Ecto neural progenitor cell (in vitro differentiated cells): ENCODE measurements around the gene ANXA8L1.
A peak's percentile ranks its signal among the peaks of the same experiment; 100 is the strongest.
"Not testable (repeated sequence)": the region's sequence is repeated elsewhere in the genome, so short reads cannot be mapped to it uniquely, and the experiment has no call there.

Experiments
- DNase-seq: peaks from one replicate; pipeline ENCODE4 v3.0.0-alpha.2; 2018; ENCODE audit warnings: low spot score

The ANXA8L1 gene

DNA sequence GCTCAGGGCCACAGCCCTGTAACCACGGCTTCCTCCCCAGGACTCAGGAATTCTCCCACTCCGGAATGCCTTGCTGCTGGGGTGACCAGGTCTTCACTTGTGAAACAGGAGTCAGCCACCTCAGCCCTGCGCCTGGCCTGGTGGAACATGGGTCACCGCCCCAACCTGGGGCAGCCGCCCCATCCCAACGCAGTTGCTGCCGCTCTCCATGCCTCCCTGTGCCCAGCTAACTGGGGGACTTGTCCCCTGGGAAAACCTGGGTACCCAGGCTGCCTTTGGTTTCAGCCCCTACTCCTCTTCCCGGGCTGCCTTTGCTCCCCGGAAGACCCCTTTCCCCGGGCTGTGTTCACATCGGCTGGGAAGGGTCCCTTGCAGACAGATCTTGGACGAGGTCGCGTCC is 22.2 kb downstream of the ANXA8L1 start:
- not testable (repeated sequence) for DNase-seq

DNA sequence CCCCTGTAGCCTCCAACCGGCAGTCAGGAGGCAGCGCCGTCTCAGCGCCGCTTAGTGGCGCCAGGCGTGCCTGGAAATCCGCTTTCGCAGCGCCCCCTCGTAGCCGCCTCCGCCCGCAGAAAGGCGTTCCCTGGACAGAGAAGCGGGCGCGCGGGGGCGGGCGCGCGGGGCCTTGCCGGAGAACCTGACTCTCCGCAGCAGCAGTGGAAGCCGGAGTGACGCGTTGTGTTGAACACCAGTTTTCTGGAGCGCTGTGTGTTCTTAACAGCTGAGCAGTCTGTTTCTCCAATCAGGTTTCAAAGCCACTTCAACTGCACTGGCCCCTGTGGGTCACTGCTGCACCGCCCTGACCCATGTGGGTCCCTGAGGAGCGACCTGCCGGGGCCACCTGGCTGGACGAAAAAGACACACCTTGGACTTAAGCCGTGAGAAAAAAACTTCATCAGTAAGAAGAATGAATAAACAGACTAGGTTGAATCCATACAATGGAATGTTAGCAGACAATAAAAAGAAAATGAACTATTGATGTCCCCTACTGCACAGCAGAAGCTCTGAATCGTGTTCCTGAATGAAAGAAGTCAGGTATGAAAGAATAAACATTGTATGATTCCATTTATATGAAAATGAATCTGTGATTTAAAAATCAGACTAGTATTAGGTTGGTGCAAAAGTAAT is 22.8 kb downstream of the ANXA8L1 start:
- peak; percentile 45 for DNase-seq

DNA sequence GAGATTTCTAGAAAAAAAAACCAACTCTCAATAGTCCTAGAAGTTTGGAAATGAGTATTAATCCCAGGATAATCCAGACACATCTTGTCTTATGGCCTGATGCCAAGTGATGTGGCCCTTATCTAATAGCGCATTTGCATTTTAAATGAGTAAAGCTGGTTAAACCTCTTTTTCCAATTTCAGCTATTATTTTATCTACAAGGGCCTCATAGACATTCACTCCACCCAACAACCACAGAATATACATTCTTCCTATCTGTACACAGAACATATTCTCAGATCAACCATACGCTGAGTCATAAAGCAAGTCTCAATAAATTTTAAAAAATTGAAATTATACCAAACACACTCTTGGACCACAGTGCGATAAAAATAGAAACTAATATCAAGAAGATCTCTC is 34.0 kb downstream of the ANXA8L1 start:
- not testable (repeated sequence) for DNase-seq

DNA sequence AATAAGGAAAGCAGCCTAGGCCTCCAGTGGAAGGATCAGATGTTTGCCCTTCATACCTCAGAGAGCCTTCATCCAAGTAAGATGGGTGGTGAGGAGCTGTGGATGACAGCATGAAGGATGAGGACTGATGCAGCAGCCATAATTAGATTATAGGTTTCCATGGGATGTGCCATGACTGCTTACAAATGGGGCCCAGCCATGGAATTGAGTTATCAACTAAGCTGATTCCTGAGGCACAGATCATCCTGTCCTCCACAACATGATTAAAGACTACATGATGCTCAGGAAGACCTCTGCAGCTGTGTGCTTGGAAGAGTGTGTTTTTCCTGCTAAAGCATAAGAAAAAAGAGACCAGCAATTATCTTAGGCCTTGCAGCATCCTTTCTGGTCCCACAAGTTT is 35.5 kb downstream of the ANXA8L1 start:
- DNase-seq: not testable (repeated sequence)

DNA sequence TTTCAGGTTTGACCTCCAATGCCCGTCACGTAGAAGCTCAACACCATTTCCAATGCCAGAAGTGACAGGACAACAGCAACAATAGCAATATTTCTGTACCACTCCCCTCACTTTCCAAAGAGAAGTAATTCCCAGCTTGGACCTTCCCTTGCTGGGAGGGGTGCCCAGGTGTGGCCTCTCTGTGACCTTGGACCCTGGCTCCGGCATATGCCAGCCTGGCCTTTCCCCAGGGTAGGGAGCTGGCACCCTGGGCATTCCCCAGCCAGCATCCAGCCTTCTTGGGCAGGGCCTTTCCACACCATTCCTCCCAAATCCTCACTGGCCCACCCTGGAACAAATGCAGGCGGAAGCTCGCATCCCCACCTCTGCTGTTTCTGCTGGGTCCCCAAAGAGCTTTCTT is 37.1 kb downstream of the ANXA8L1 start:
- DNase-seq: not testable (repeated sequence)

DNA sequence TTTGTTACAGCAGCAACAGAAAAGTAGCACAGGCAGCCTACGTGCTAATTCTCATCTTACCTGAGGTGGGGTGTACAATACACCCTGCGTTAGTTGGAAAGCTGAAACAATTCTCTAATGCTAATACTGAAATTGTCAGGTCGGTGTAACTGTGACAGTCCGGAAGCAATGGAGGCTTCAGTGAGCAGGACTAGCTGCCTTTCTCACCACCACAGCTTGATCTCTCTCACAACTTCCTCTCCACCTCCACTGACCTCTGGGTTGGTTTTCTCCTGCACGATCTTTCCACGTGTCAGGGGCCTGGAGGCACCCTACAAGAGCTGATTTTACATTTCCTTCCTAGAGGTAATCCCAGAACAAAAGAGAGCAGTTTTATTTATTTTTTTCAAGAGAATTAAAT is 39.7 kb downstream of the ANXA8L1 start:
- not testable (repeated sequence) for DNase-seq

DNA sequence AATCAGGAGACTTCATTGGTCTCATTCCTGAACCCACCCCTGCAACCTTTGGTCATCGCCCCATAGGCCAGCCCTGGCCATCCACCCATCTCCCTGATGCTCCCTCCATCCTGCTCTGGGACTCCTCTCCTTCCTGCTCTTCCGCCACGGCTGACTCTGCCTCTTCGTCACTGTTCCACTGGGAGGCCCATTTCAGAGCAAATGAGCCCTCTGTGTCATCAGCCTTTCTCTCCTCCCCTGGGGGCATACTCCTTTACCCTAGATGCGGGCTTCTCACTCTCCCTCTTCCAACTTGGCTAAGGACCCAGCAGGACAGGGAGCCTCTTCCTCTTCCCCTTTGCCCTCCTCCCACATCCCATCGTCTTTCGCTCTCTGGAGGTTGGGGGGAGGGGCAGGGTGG is 42.7 kb downstream of the ANXA8L1 start:
- DNase-seq: not testable (repeated sequence)

DNA sequence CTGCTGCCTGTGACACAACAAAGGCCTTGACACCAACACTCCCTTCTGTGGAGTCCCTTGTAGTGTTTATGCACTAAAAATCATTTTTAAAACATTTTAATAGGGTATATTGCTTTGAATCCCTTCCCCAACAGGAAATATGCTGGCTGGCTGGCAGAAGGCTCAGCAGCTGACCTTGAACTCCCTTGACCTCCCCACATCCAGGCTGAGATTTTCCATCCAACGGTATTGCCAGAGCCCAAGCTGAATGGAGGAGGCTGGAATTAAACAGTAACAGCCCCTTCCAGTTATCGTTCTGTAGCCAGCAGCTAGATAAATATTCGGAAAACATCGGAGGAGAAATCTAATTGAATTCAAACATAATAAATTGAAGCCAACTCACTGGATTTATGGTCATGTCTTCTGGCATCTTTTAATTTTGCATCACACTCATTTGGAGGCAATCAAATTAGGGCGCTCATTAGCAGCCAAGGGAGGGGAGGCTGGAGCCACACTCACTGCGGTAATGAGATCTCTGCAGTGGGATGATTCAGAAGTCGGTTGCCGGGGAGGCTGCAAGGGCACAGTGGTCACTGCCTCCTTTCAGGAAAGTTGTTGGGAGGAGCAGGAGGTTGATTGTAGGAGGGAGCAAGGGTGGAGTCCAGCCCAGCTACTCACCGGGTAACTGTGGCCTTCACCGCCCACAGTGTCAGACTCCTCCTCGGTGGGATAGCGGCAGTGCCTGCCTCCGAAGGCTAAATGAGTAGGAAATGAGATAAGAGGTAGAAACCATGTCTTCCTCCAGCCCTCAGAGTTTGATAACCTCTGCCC is 44.2 kb downstream of the ANXA8L1 start:
- not testable (repeated sequence) for DNase-seq

DNA sequence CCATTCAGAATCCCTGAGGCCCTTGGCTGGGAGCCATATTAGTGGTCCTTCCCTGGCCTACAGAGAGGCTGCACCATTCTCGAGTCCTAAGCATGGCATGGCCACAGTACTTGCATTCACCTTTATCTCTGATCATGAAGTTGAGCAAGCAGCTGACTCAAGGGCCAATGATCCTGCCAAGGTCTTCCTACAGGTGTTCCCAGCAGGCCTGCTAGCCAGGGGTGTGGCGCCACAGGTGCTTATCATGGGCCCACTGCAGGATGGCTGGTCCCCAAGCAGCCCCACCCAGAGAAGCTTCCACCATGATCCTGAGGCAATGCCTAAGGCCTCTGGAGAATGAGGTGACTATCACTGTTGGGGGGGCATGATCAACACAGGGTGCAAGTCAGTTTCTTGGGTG is 48.0 kb downstream of the ANXA8L1 start:
- not testable (repeated sequence) for DNase-seq

DNA sequence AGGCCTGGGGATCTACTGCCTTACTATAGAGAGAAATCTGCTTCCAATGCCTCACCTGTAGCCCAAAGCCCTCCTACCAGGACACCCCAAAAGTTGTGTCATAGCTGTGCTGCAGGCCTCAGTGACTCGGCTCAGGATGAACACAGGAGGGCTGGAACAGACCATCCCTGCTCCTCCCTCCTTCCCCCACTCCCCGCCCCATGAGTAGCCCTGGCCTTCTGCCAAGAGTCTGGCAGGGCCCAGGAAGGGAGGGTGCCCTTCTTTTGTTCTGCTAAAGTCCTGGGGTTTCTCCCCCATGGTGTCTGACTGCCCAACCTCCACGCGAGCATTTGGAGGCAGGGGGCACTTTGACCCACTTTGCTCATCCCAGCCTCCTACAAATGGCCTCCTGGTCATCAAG is 65.4 kb downstream of the ANXA8L1 start:
- not testable (repeated sequence) for DNase-seq
